GM12878 (cell line): Measurements from ENCODE around the gene ZNF112. TPM values are rescaled to one million over a fixed set of nuclear protein-coding genes. Genes with fewer than 3 reads are reported as not detected.

ENCODE experiments used
- ATAC-seq: fragments of 200-7000 bp; cut with Tn5 transposase; 3 replicates; pipeline ENCODE4 v1.9.1; 2020; ENCODE audit warnings: mild to moderate bottlenecking, moderate library complexity
- BruUV-seq: library from RNA; stranded (reverse); fragments of 400-500 nt; replicated peaks from 2 replicates; lab custom pipeline; 2021; lab: Mats Ljungman, UMichigan
- CTCF ChIA-PET: fragments of 300-600 bp; sonication (Branson Sonifier 250); formaldehyde crosslinking; extraction: SDS; loops from one replicate; lab custom pipeline; 2021; ENCODE audit warnings: inconsistent platforms; lab: Yijun Ruan, JAX
- POLR2A ChIA-PET: fragments of 350-600 bp; formaldehyde crosslinking; extraction: SDS; loops from one replicate; lab custom pipeline; 2021; ENCODE audit warnings: inconsistent platforms; lab: Charles Lee
- RAD21 ChIA-PET: fragments of 300-600 bp; sonication (Branson Sonifier 250); formaldehyde crosslinking; loops from one replicate; lab custom pipeline; 2023; ENCODE audit warnings: antibody characterized with exemption; ENCODE audit not compliant: unreplicated experiment; lab: Charles Lee
- SMC1A ChIA-PET: fragments of 300-600 bp; sonication (Branson Sonifier 250); formaldehyde crosslinking; loops from one replicate; lab custom pipeline; 2023; ENCODE audit not compliant: unreplicated experiment, uncharacterized antibody; lab: Charles Lee
- DNase-seq: peaks from one replicate; pipeline ENCODE4 v3.0.0-alpha.2; 2011; ENCODE audit warnings: low read depth, low spot score
- FAIRE-seq: peaks from 3 replicates; lab custom pipeline; 2011; peaks lifted over from hg19 to GRCh38; lab: Jason Lieb, UNC
- H2AFZ ChIP-seq: 2 replicates; pipeline ENCODE4 v1.6.0; 2011; ENCODE audit warnings: low read depth, low read length, control low read depth; ENCODE audit not compliant: control insufficient read depth
- H3K27ac ChIP-seq: 2 replicates; pipeline ENCODE4 v1.5.1; 2011; ENCODE audit warnings: control low read depth; ENCODE audit not compliant: control insufficient read depth, insufficient read depth
- H3K27me3 ChIP-seq, 2 experiments: replicated peaks in 1 of 2; 2 replicates each; pipeline versions ENCODE4 v1.6.0 to v1.6.1; 2011; ENCODE audit warnings: low read length in 1 of 2; ENCODE audit not compliant: control insufficient read depth in 2 of 2, insufficient read depth in 2 of 2
- H3K36me3 ChIP-seq, 2 experiments: 2 replicates each; pipeline ENCODE4 v1.5.1; 2011; ENCODE audit warnings: low read length in 1 of 2; ENCODE audit not compliant: control insufficient read depth in 2 of 2, insufficient read depth in 2 of 2
- H3K4me1 ChIP-seq: 2 replicates; pipeline ENCODE4 v1.6.1; 2011; ENCODE audit warnings: mild to moderate bottlenecking, low read length, moderate library complexity, mixed read lengths; ENCODE audit not compliant: control insufficient read depth, insufficient read depth
- H3K4me2 ChIP-seq: 2 replicates; pipeline ENCODE4 v1.6.0; 2011; ENCODE audit warnings: control low read depth; ENCODE audit not compliant: control insufficient read depth, insufficient read depth
- H3K4me3 ChIP-seq: fragments of 200-600 bp; sonication (generic); 2 replicates; pipeline ENCODE4 v1.5.1; 2016
- H3K79me2 ChIP-seq: 2 replicates; pipeline ENCODE4 v1.6.0; 2011; ENCODE audit warnings: low read length; ENCODE audit not compliant: control insufficient read depth, insufficient read depth
- H3K9ac ChIP-seq: 2 replicates; pipeline ENCODE4 v1.8.0; 2011; ENCODE audit warnings: low read length, control low read depth, mixed read lengths; ENCODE audit not compliant: control insufficient read depth, insufficient read depth
- H3K9me3 ChIP-seq: replicated peaks from 3 replicates; pipeline ENCODE4 v1.5.1; 2011; ENCODE audit warnings: mild to moderate bottlenecking, low read length; ENCODE audit not compliant: control insufficient read depth, insufficient read depth
- H4K20me1 ChIP-seq: 2 replicates; pipeline ENCODE4 v1.6.0; 2011; ENCODE audit not compliant: control insufficient read depth, insufficient read depth
- CREM ChIP-seq: IDR thresholded peaks from 2 replicates; pipeline ENCODE4 v1.6.1; 2014; ENCODE audit warnings: antibody characterized with exemption, low read depth
- EED ChIP-seq: sonication (generic); IDR thresholded peaks from 2 replicates; pipeline ENCODE4 v1.6.1; 2016; ENCODE audit warnings: antibody characterized with exemption, low read depth
- ESRRA ChIP-seq: IDR thresholded peaks from 2 replicates; pipeline ENCODE4 v1.6.1; 2012; ENCODE audit warnings: mild to moderate bottlenecking, low read length, improper control_type of control experiment
- LARP7 ChIP-seq: fragments of 450-650 bp; IDR thresholded peaks from 2 replicates; pipeline ENCODE4 v1.6.1; 2017; ENCODE audit warnings: mild to moderate bottlenecking
- NR2C2 ChIP-seq: IDR thresholded peaks from 2 replicates; pipeline ENCODE4 v1.6.1; 2011; ENCODE audit warnings: borderline replicate concordance, low read depth; ENCODE audit not compliant: control insufficient read depth, insufficient read length
- POLR2AphosphoS5 ChIP-seq: IDR thresholded peaks from 2 replicates; pipeline ENCODE4 v1.6.1; 2011; ENCODE audit warnings: mild to moderate bottlenecking, low read length, inconsistent platforms
- RELA ChIP-seq: fragments of 450-650 bp; IDR thresholded peaks from 2 replicates; pipeline ENCODE4 v1.8.0; 2014; ENCODE audit warnings: borderline replicate concordance; ENCODE audit not compliant: partially characterized antibody
- SUZ12 ChIP-seq: fragments of 200-600 bp; sonication (generic); IDR thresholded peaks from one replicate; pipeline ENCODE4 v1.6.1; 2018; ENCODE audit warnings: antibody characterized with exemption, mild to moderate bottlenecking; ENCODE audit not compliant: unreplicated experiment
- ZBTB4 ChIP-seq: fragments of 450-650 bp; formaldehyde crosslinking; IDR thresholded peaks from 2 replicates; pipeline ENCODE4 v1.4.0; 2022; ENCODE audit warnings: mild to moderate bottlenecking, moderate library complexity
- ZNF207 ChIP-seq: fragments of 450-650 bp; IDR thresholded peaks from 2 replicates; pipeline ENCODE4 v1.6.1; 2014; ENCODE audit warnings: antibody characterized with exemption, mild to moderate bottlenecking, borderline replicate concordance
- ZSCAN29 ChIP-seq: fragments of 450-650 bp; IDR thresholded peaks from 2 replicates; pipeline ENCODE4 v1.6.1; 2017; ENCODE audit warnings: mild to moderate bottlenecking, moderate library complexity
- WGBS: methylation state at CpG from one replicate; pipeline ENCODE4 v1.1.6; 2016; ENCODE audit warnings: low lambda C conversion rate; ENCODE audit not compliant: insufficient replicate concordance, insufficient coverage; ENCODE audit errors: missing lambda C conversion rate; 5-methylcytosine and 5-hydroxymethylcytosine counted together
- in situ Hi-C: fragments of 300-500 bp; cut with MboI; formaldehyde crosslinking; loops from 9 replicates; pipeline ENCODE4 v1.14.3; 2018; ENCODE audit warnings: mixed read lengths
- intact Hi-C: fragments of 100-400 bp; cut with micrococcal nuclease; formaldehyde crosslinking; loops from one replicate; pipeline ENCODE4 v1.14.2; 2022; ENCODE audit not compliant: unreplicated experiment
- polyA plus RNA-seq, 11 experiments: library from polyadenylated mRNA; depleted of rRNA in 4 of 11; unstranded in 6 of 11; stranded (reverse) in 5 of 11; fragments of >200 nt; fragmentation: Nextera tagmentation in 4 of 11; fragmentation: Illumina TruSeq in 1 of 11; extraction: Ambion mirVana in 4 of 11; extraction: Trizol in 1 of 11; gene quantifications; 1 replicate in 1 of 11; 2 replicates in 10 of 11; pipeline versions ENCODE4 v1.2.1 to v1.2.3, GENCODE V29; 2011 to 2016; ENCODE audit warnings: inconsistent platforms in 2 of 11, missing spikeins in 2 of 11, low read depth in 1 of 11
- total RNA-seq, 4 experiments: library from RNA; depleted of rRNA in 3 of 4; stranded (reverse); fragments of >200 nt in 3 of 4; fragmentation: Illumina TruSeq in 1 of 4; extraction: Trizol in 1 of 4; gene quantifications; 2 replicates each; pipeline versions ENCODE4 v1.2.1 to v1.2.3, GENCODE V29; 2013 to 2021
- TF ChIP-seq, protein P1 (sequence below): fragments of 150-350 bp; IDR thresholded peaks from 2 replicates; pipeline ENCODE4 v1.6.1; 2016; ENCODE audit warnings: low read depth, low read length
- TF ChIP-seq, protein P2 (sequence below): IDR thresholded peaks from 2 replicates; pipeline ENCODE4 v1.6.1; 2012; ENCODE audit warnings: low read length, inconsistent platforms

Gene ZNF112
- total and polyA plus RNA-seq, 10 of the 15 experiments (the other 5 are each of a cell fraction or from before 2014, with no cell fraction given) = 0.03 to 0.25 (median 0.07) TPM; not detected in 4

DNA sequence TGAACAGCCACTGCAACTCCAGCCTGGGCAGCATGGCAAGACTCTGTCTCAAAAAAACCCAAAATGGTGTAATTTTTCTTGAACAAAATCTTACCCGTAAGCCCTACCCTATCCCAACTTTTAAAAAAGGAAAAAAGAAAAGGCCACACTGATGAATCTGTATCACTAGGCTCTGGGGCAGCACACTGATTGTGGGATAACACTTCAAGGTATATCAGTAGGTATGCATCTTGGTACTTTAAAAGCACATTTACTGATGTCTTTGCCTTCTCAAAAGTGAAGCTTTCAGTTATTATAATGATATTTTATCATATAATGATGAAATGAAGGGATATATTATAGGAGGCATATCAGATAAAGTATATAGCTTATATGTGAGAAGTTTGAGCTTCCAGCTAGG is 24.3 kb downstream of the ZNF112 start:
- H3K4me3 ChIP-seq = no peak overlapping the region
- WGBS = 100% methylated on average over 1 of the region's 1 CpG
- POLR2A ChIA-PET = no interaction called here
- no peaks in the 10 kb centered on the region for H4K20me1 ChIP-seq
- H3K4me1 ChIP-seq = no peaks in the 10 kb centered on the region
- CTCF ChIA-PET = no interaction called here
- FAIRE-seq (no peak), DNase-seq (no peak), ATAC-seq (no peak)
- no TSS peak for BruUV-seq
- no peaks in the 10 kb centered on the region for H3K79me2 ChIP-seq
- no peak overlapping the region for H3K9ac ChIP-seq
- no peak overlapping the region for H3K4me2 ChIP-seq
- no peak overlapping the region for H3K27ac ChIP-seq
- SMC1A ChIA-PET = interaction anchor here (0.5 kb wide), 1 partner anchor 93 kb away, joined by 5 read pairs; no protein-coding TSS in a partner anchor
- RAD21 ChIA-PET = no interaction called here
- TF ChIP-seq EED (no peak), ZBTB4 (CRISPR knock-in tag) (no peak), RELA (no peak), POLR2AphosphoS5 (no peak), ZNF207 (no peak), SUZ12 (no peak), LARP7 (no peak), NR2C2 (no peak), CREM (no peak), ZSCAN29 (no peak), ESRRA (no peak)
- TF ChIP-seq, protein P1, sequence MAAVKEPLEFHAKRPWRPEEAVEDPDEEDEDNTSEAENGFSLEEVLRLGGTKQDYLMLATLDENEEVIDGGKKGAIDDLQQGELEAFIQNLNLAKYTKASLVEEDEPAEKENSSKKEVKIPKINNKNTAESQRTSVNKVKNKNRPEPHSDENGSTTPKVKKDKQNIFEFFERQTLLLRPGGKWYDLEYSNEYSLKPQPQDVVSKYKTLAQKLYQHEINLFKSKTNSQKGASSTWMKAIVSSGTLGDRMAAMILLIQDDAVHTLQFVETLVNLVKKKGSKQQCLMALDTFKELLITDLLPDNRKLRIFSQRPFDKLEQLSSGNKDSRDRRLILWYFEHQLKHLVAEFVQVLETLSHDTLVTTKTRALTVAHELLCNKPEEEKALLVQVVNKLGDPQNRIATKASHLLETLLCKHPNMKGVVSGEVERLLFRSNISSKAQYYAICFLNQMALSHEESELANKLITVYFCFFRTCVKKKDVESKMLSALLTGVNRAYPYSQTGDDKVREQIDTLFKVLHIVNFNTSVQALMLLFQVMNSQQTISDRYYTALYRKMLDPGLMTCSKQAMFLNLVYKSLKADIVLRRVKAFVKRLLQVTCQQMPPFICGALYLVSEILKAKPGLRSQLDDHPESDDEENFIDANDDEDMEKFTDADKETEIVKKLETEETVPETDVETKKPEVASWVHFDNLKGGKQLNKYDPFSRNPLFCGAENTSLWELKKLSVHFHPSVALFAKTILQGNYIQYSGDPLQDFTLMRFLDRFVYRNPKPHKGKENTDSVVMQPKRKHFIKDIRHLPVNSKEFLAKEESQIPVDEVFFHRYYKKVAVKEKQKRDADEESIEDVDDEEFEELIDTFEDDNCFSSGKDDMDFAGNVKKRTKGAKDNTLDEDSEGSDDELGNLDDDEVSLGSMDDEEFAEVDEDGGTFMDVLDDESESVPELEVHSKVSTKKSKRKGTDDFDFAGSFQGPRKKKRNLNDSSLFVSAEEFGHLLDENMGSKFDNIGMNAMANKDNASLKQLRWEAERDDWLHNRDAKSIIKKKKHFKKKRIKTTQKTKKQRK = no peak
- TF ChIP-seq, protein P2, sequence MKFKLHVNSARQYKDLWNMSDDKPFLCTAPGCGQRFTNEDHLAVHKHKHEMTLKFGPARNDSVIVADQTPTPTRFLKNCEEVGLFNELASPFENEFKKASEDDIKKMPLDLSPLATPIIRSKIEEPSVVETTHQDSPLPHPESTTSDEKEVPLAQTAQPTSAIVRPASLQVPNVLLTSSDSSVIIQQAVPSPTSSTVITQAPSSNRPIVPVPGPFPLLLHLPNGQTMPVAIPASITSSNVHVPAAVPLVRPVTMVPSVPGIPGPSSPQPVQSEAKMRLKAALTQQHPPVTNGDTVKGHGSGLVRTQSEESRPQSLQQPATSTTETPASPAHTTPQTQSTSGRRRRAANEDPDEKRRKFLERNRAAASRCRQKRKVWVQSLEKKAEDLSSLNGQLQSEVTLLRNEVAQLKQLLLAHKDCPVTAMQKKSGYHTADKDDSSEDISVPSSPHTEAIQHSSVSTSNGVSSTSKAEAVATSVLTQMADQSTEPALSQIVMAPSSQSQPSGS = no peak
- H3K36me3 ChIP-seq = no peaks in the 10 kb centered on the region
- H3K27me3 ChIP-seq = no peaks in the 10 kb centered on the region
- no peak overlapping the region for H2AFZ ChIP-seq
- in situ Hi-C loops = no loop called here
- peaks cover 4% of the 10 kb centered on the region; the same call in 2 of the 3 replicates for H3K9me3 ChIP-seq
- intact Hi-C loops = no loop called here
